HepG2 (cell line): ENCODE results near the gene POU6F2. TPM values are rescaled to one million over a fixed set of nuclear protein-coding genes. Genes with fewer than 3 reads are reported as not detected.
A peak's percentile ranks its signal among the peaks of the same experiment; 100 is the strongest.

Source experiments
- MYC ChIP-seq: sonication (generic); formaldehyde crosslinking; IDR thresholded peaks from 2 replicates; pipeline ENCODE4 v1.9.0; 2021; ENCODE audit warnings: missing genetic modification reagents, borderline replicate concordance
- RARA ChIP-seq: IDR thresholded peaks from 2 replicates; pipeline ENCODE4 v1.6.1; 2016; ENCODE audit warnings: missing genetic modification reagents, missing compliant biosample characterization
- RORA ChIP-seq: sonication (generic); formaldehyde crosslinking; IDR thresholded peaks from 2 replicates; pipeline ENCODE4 v1.5.0; 2020; ENCODE audit warnings: mild to moderate bottlenecking, missing genetic modification reagents, moderate library complexity
- polyA plus RNA-seq, 8 experiments: library from polyadenylated mRNA; depleted of rRNA in 3 of 8; stranded (reverse) in 7 of 8; unstranded in 1 of 8; fragments of >200 nt; fragmentation: Illumina TruSeq in 4 of 8; extraction: Trizol in 4 of 8; gene quantifications; 2 replicates each; pipeline versions ENCODE4 v1.2.1 to v1.2.3, GENCODE V29; 2011 to 2016; ENCODE audit warnings: low read depth in 4 of 8, missing spikeins in 1 of 8, mixed read lengths in 1 of 8; ENCODE audit not compliant: insufficient read depth in 1 of 8
- total RNA-seq, 5 experiments: library from RNA; depleted of rRNA; stranded (reverse); fragments of >200 nt; fragmentation: Illumina TruSeq; extraction: Trizol; gene quantifications; 2 replicates each; pipeline ENCODE4 v1.2.3, GENCODE V29; 2016; ENCODE audit warnings: low read depth in 1 of 5
- TF ChIP-seq, protein P1 (sequence below), 2 experiments: fragments of 450-650 bp in 1 of 2; sonication (generic) in 1 of 2; formaldehyde crosslinking in 1 of 2; IDR thresholded peaks; 2 replicates each; pipeline versions ENCODE4 v1.6.1 to v1.8.0; 2016 to 2022; ENCODE audit warnings: antibody characterized with exemption in 1 of 2, mild to moderate bottlenecking in 1 of 2, missing genetic modification reagents in 1 of 2

POU6F2 gene
- total and polyA plus RNA-seq, 2 of the 13 experiments (the other 11 are each of a cell fraction or from before 2014, with no cell fraction given) = not detected

DNA sequence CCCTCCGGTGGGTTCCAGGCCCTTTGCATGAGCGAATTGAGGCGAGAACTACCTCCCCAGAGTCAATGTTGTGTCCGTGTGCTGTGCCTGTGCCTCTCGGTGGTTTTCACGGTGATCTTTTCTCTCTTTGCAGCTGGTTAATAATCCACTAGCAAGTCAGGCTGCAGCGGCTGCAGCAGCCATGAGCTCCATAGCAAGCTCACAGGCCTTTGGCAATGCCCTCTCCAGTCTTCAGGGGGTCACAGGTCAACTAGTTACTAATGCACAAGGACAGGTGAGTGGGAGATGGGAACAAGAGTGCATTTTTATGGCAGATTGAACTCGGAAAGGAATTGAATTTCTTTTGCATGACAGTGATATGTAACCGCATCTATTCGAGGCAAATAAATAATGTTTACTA is 428.8 kb downstream of the POU6F2 start (continued):
- TF ChIP-seq, protein P1, sequence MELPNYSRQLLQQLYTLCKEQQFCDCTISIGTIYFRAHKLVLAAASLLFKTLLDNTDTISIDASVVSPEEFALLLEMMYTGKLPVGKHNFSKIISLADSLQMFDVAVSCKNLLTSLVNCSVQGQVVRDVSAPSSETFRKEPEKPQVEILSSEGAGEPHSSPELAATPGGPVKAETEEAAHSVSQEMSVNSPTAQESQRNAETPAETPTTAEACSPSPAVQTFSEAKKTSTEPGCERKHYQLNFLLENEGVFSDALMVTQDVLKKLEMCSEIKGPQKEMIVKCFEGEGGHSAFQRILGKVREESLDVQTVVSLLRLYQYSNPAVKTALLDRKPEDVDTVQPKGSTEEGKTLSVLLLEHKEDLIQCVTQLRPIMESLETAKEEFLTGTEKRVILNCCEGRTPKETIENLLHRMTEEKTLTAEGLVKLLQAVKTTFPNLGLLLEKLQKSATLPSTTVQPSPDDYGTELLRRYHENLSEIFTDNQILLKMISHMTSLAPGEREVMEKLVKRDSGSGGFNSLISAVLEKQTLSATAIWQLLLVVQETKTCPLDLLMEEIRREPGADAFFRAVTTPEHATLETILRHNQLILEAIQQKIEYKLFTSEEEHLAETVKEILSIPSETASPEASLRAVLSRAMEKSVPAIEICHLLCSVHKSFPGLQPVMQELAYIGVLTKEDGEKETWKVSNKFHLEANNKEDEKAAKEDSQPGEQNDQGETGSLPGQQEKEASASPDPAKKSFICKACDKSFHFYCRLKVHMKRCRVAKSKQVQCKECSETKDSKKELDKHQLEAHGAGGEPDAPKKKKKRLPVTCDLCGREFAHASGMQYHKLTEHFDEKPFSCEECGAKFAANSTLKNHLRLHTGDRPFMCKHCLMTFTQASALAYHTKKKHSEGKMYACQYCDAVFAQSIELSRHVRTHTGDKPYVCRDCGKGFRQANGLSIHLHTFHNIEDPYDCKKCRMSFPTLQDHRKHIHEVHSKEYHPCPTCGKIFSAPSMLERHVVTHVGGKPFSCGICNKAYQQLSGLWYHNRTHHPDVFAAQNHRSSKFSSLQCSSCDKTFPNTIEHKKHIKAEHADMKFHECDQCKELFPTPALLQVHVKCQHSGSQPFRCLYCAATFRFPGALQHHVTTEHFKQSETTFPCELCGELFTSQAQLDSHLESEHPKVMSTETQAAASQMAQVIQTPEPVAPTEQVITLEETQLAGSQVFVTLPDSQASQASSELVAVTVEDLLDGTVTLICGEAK (IDR thresholded peaks at IDR 0.05) = no peak
- TF ChIP-seq, protein P1 (CRISPR knock-in tag; IDR thresholded peaks at IDR 0.05) = no peak
- no peak for TF ChIP-seq RORA (CRISPR knock-in tag)
- TF ChIP-seq RARA (CRISPR knock-in tag) = peak; percentile 14; the same call in 1 of the 2 replicates
- 0 out of 2 replicates have a peak, but pooled peaks have one; percentile 16 for TF ChIP-seq MYC (CRISPR knock-in tag)
